SH-SY5Y (cell line): Measurements from ENCODE around the gene IL4I1.

Source experiments
- GATA2 ChIP-seq: IDR thresholded peaks from 2 replicates; pipeline ENCODE4 v1.6.1; 2011; ENCODE audit warnings: mild to moderate bottlenecking, low read depth, low read length
- GATA3 ChIP-seq: IDR thresholded peaks from 2 replicates; pipeline ENCODE4 v1.6.1; 2011; ENCODE audit warnings: low read depth, mild to moderate bottlenecking, low read length, moderate library complexity

Gene IL4I1

GRCh38 chr19:49879243-49879963, 17.3 kb downstream of the IL4I1 start:
- TF ChIP-seq GATA3 (no peak), GATA2 (no peak)

GRCh38 chr19:49878744-49879070, 18.0 kb downstream of the IL4I1 start:
- TF ChIP-seq GATA2 (no peak), GATA3 (no peak)

GRCh38 chr19:49877879-49878743, 18.6 kb downstream of the IL4I1 start:
- TF ChIP-seq GATA2 = no peak
- no peak for TF ChIP-seq GATA3

- TF ChIP-seq GATA3 (no peak), GATA2 (no peak)
Measured at GRCh38 chr19:49877020-49877878, 19.4 kb downstream of the IL4I1 start, which contains the start of the genes AKT1S1 and TBC1D17. AKT1S1 (minus strand) TSS chr19:49877355; CDS start chr19:49873295, 4,060 bp downstream. TBC1D17 (plus strand) TSS chr19:49877702; CDS start chr19:49877724, 22 bp downstream.

GRCh38 chr19:49876422-49877019, 20.2 kb downstream of the IL4I1 start:
- no peak for TF ChIP-seq GATA3
- 0 out of 2 replicates have a peak, but pooled peaks have one; percentile 39 for TF ChIP-seq GATA2

GRCh38 chr19:49875857-49876421, 20.7 kb downstream of the IL4I1 start:
- TF ChIP-seq GATA3 (no peak), GATA2 (no peak; the same call in 1 of the 2 replicates)

- TF ChIP-seq GATA2 (no peak), GATA3 (no peak)
Measured at GRCh38 chr19:49875177-49875576, 21.5 kb downstream of the IL4I1 start.

- TF ChIP-seq GATA2 (no peak), GATA3 (no peak)
Measured at GRCh38 chr19:49874503-49875157, 22.1 kb downstream of the IL4I1 start.

GRCh38 chr19:49873834-49874233, 22.9 kb downstream of the IL4I1 start:
- TF ChIP-seq GATA2 (no peak), GATA3 (no peak)

GRCh38 chr19:49873129-49873521, 23.6 kb downstream of the IL4I1 start:
- TF ChIP-seq GATA2 = no peak
- no peak for TF ChIP-seq GATA3

- no peak for TF ChIP-seq GATA3
- TF ChIP-seq GATA2 = no peak
Measured at GRCh38 chr19:49872245-49873128, 24.2 kb downstream of the IL4I1 start.
